K562 treated with DMSO at 1 percent for 12 hours (cell line): ENCODE data around the gene DCLK2. TPM values are rescaled to one million over a fixed set of nuclear protein-coding genes. Genes with fewer than 3 reads are reported as not detected.

Experiments
- total RNA-seq: library from RNA; unstranded; fragments of 300-600 nt; gene quantifications from 2 replicates; pipeline ENCODE4 v1.2.3, GENCODE V29; 2022; ENCODE audit not compliant: insufficient read depth

DCLK2 gene
- total RNA-seq, result not detected in 2 replicates

DNA sequence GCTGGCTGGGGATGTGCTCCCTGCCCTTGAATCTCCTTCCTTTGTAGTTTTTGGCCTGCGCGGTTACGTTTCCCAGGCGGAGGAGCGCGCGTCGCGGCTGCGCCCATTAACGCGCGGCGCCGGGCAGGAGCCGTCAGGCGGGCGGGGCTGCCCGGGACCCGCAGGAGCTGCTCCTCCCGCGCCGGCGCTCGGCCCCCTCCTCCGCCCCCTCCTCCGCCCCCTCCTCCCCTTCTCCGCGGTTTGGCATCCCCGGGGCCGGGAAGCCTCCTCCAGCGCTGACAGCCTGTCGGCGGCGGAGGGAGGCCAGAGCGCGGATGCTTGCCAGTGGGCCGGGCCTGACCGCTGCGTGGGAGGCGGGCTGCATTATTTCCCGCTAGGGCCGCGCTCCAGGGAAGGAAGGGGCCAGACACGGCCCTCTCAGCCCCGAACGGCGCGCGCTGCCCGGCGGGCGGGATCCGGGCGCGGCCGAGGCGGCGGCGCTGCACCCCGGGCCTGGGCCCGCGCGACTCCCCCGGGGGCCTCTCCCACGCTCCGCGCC lies at the start of gene DCLK2:
Gene DCLK2 (plus strand): TSS at position 405 of the 538 bp plus-strand sequence. CDS start 583 bp downstream, outside the sequence.

